Measurements from ENCODE around the gene MESP2.

MESP2 gene

GRCh38 chr15:89818287-89818686 is 42.2 kb downstream of the MESP2 start:
- in situ Hi-C loops (cut with HindIII; ENCODE audit: low sequenced_read_pairs) = no loop called here
- H3K4me3 ChIP-seq (ENCODE audit: low read depth, low read length) = no peak overlapping the region
- DNase-seq (ENCODE audit: low read depth, low spot score) = no peak
- no peak for TF ChIP-seq CTCF (IDR thresholded peaks at IDR 0.05; ENCODE audit: low read depth, low read length)

DNA sequence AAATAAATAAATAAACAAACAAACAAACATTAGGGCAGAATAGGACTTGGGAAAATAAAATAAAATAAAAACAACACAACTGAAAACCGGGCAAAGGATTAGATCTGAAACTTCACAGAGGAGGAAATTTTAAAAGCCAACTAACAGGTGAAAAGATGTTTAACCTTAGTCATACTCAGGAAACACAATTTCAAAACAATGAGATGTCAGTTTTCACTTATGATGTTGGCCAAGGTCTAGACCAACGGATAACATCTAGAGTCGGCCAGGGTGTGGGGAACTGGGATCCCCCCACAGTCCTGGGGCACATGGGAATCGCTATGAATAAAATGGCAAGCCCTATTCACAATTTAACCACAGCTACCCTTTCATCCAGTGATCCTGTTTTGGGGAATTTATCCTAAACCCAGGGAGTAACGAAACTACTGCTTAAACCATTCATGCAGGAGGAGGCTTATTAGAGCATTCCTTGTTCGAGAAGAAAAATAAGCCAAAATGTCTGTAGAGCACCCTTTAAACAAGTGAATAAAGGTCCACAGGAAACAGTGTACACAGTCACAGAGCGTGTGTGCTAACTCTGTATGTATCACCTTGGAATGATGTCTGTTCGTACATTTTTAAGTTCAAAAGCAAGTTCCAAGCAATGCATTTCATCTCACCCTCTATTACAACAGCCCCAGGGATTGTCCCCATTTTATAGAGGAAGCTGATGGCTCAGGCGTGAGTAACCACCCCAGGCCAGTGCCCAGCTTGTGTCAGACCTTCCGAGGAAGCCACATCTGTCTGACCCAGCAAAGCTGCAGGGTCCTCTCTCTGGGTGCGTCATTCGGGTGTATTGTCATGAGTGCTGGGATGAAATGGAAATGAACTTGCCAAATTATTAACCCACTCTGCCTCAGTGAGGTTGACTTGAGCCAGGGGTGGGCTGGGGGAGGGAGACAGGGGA is 44.8 kb downstream of the MESP2 start:
- peak; percentile 76 for DNase-seq (ENCODE audit: low read depth, low spot score)
- in situ Hi-C loops (cut with HindIII; ENCODE audit: low sequenced_read_pairs) = no loop called here
- TF ChIP-seq CTCF (IDR thresholded peaks at IDR 0.05; ENCODE audit: low read depth, low read length) = no peak
- H3K4me3 ChIP-seq (ENCODE audit: low read depth, low read length) = no peak overlapping the region

- H3K4me3 ChIP-seq (ENCODE audit: low read depth, low read length) = no peak overlapping the region
- in situ Hi-C loops (cut with HindIII; ENCODE audit: low sequenced_read_pairs) = no loop called here
- no peak for DNase-seq (ENCODE audit: low read depth, low spot score)
- no peak for TF ChIP-seq CTCF (IDR thresholded peaks at IDR 0.05; ENCODE audit: low read depth, low read length)
Observed at GRCh38 chr15:89822026-89822425, 45.9 kb downstream of the MESP2 start.

- in situ Hi-C loops (cut with HindIII; ENCODE audit: low sequenced_read_pairs) = no loop called here
- TF ChIP-seq CTCF (IDR thresholded peaks at IDR 0.05; ENCODE audit: low read depth, low read length) = no peak
- H3K4me3 ChIP-seq (ENCODE audit: low read depth, low read length) = no peak overlapping the region
- DNase-seq (ENCODE audit: low read depth, low spot score) = no peak
Observed at GRCh38 chr15:89822611-89822950, 46.4 kb downstream of the MESP2 start.

DNA sequence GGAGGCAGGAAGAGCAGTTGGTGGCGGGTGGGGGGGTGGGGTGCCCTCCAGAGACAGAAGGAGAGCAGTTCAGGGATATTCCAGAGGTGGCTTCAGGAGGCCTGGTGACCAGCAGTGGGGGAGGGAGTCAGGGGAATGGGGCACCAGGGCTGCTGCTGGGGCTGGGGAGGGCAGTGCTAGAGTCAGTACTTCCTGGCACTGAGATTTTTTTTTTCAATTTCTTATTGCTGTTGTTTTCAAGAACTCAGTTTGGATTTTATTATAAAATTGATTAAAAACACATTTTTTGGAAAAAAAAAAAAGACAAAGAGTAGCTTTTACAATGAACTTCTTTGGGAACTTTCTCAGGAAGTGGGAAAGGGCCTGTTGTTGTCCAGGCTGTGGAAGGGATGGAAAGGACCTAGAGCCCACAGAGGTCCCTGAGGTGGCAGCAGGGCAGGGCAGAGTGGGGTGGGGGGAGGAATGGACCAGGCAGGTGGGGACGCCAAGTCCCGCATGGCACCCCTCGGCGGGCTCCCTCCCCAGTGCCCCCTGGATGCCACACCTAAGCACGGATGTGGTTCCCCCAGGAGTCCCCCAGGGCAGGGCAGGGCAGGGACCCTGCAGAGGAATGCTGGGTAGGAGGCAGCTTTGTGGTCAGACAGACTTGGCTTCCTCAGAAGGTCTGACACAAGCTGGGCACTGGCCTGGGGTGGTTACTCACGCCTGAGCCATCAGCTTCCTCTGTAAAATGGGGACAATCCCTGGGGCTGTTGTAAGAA is 47.0 kb downstream of the MESP2 start:
- DNase-seq (ENCODE audit: low read depth, low spot score) = peak; percentile 42
- H3K4me3 ChIP-seq (ENCODE audit: low read depth, low read length) = no peak overlapping the region
- in situ Hi-C loops (cut with HindIII; ENCODE audit: low sequenced_read_pairs) = no loop called here
- TF ChIP-seq CTCF (IDR thresholded peaks at IDR 0.05; ENCODE audit: low read depth, low read length) = no peak

DNA sequence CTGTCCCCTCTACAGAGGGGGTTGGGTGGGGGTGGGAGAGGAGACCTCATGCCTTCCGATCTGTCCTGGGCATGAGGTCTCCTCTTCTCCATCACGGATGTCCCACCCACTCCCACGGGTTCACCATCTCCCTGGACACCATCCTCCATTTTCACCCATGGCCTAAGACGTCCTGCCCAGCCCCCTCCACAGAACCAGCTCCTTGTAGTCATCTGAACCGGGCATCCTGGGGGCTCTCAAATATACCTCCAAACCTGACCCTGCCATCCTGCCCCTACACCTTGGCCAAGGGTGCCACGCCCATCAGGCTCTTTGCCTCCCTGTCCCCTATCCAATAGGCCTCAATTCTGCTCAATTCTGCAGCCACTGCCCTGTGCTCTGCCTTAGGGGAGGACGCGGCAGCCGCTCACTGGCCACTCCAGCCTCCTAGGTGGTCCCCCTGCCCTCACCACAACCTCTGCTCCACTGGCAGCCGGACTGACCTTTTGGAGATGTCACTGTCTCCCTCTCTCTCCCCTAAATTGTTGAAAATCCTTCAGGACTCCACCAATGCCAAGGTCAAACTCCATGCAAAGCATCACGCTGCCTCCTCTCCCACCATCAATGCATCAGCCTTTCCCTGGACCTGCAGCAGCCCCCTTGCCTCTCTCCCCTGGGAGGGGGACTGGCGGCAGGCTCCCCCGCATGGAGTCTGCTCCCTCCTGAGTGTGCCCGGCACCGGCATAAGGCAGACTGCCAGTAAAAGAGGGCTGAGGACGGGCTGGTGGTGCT is 47.9 kb downstream of the MESP2 start:
- no peak for DNase-seq (ENCODE audit: low read depth, low spot score)
- in situ Hi-C loops (cut with HindIII; ENCODE audit: low sequenced_read_pairs) = no loop called here
- TF ChIP-seq CTCF (IDR thresholded peaks at IDR 0.05; ENCODE audit: low read depth, low read length) = no peak

More for the DNA sequence above, 47.9 kb downstream of the MESP2 start:
- H3K4me3 ChIP-seq (ENCODE audit: low read depth, low read length) = no peak overlapping the region
